Suprapubic skin (tissue), 4 donors: ENCODE measurements around the gene PSME3IP1. TPM values are rescaled to one million over a fixed set of nuclear protein-coding genes. Genes with fewer than 3 reads are reported as not detected.
"Not testable (repeated sequence)": the region's sequence is repeated elsewhere in the genome, so short reads cannot be mapped to it uniquely, and the experiment has no call there.

ENCODE experiments used
- DNase-seq, 2 donors: peaks; one replicate each; pipeline ENCODE4 v3.0.0-alpha.2; 2019; ENCODE audit warnings: low spot score in 2 of 2
- H3K27ac ChIP-seq: fragments of 200-600 bp; sonication (generic); one replicate; pipeline ENCODE4 v1.5.1; 2019
- H3K27me3 ChIP-seq: fragments of 200-600 bp; sonication (generic); one replicate; pipeline ENCODE4 v1.5.1; 2019
- H3K36me3 ChIP-seq: fragments of 200-600 bp; sonication (generic); one replicate; pipeline ENCODE4 v1.5.1; 2019
- H3K4me1 ChIP-seq: fragments of 200-600 bp; sonication (generic); one replicate; pipeline ENCODE4 v1.5.1; 2019
- H3K4me3 ChIP-seq: fragments of 200-600 bp; sonication (generic); one replicate; pipeline ENCODE4 v1.5.1; 2019; ENCODE audit warnings: mild to moderate bottlenecking
- H3K9me3 ChIP-seq: fragments of 200-600 bp; sonication (generic); one replicate; pipeline ENCODE4 v1.5.1; 2019
- CTCF ChIP-seq, 2 donors: fragments of 200-600 bp in 1 of 2; fragments of 450-650 bp in 1 of 2; sonication (generic) in 1 of 2; IDR thresholded peaks; one replicate each; pipeline ENCODE4 v1.5.1; 2016 to 2019; ENCODE audit warnings: antibody characterized with exemption in 2 of 2, mild to moderate bottlenecking in 1 of 2, moderate library complexity in 1 of 2
- EP300 ChIP-seq: sonication (generic); formaldehyde crosslinking; IDR thresholded peaks from one replicate; pipeline ENCODE4 v1.6.1; 2017; ENCODE audit warnings: antibody characterized with exemption
- POLR2A ChIP-seq, 2 donors: fragments of 450-650 bp; IDR thresholded peaks; one replicate each; pipeline ENCODE4 v1.6.1; 2017; ENCODE audit warnings: antibody characterized with exemption in 2 of 2, mild to moderate bottlenecking in 2 of 2, moderate library complexity in 2 of 2
- POLR2AphosphoS5 ChIP-seq, 3 donors: sonication (generic); formaldehyde crosslinking; IDR thresholded peaks; one replicate each; pipeline ENCODE4 v1.6.1; 2017; ENCODE audit warnings: antibody characterized with exemption in 3 of 3
- WGBS: methylation state at CpG from one replicate; pipeline ENCODE4 v1.1.5; 2018; 5-methylcytosine and 5-hydroxymethylcytosine counted together
- total RNA-seq, 4 donors: library from RNA; depleted of rRNA; stranded (reverse); fragments of >200 nt; gene quantifications; one replicate each; pipeline ENCODE4 v1.1.0, GENCODE V29; 2016

PSME3IP1 gene
- total RNA-seq, 4 donors from 2014 or later, result 47.1 to 109 (median 60.3) TPM

GRCh38 chr16:57110937-57111336 is 74.9 kb downstream of the PSME3IP1 start:
- 92% methylated on average over 4 of the region's 4 CpGs for WGBS
- Histone ChIP-seq H3K4me3 (no peak overlapping the region), H3K27me3 (no peaks in the 10 kb centered on the region)

GRCh38 chr16:57109259-57110105 is 76.4 kb downstream of the PSME3IP1 start:
- H3K9me3 ChIP-seq, H3K4me3 ChIP-seq, DNase-seq, H3K4me1 ChIP-seq, H3K27ac ChIP-seq, H3K27me3 ChIP-seq: not testable (repeated sequence)
- peaks cover 14% of the 10 kb centered on the region for H3K36me3 ChIP-seq
- WGBS, result 90% methylated on average over 10 of the region's 10 CpGs

More at GRCh38 chr16:57110937-57111336, 74.9 kb downstream of the PSME3IP1 start:
- no peak for DNase-seq
- TF ChIP-seq EP300 (no peak), POLR2A (IDR thresholded peaks at IDR 0.05) (no peak), CTCF (IDR thresholded peaks at IDR 0.05) (no peak), POLR2AphosphoS5 (IDR thresholded peaks at IDR 0.05) (no peak)
- peaks cover 15% of the 10 kb centered on the region for H3K36me3 ChIP-seq
- no peak overlapping the region for H3K27ac ChIP-seq
- peaks cover 3% of the 10 kb centered on the region for H3K4me1 ChIP-seq
- H3K9me3 ChIP-seq, result no peaks in the 10 kb centered on the region

GRCh38 chr16:57108432-57108831 is 77.4 kb downstream of the PSME3IP1 start:
- no peaks in the 10 kb centered on the region for H3K27me3 ChIP-seq
- no peak overlapping the region for H3K27ac ChIP-seq
- DNase-seq, result no peak
- no peak overlapping the region for H3K4me3 ChIP-seq
- 93% methylated on average over 1 of the region's 1 CpG for WGBS
- no peak for TF ChIP-seq CTCF (IDR thresholded peaks at IDR 0.05)
- no peak for TF ChIP-seq EP300
- TF ChIP-seq POLR2AphosphoS5 (IDR thresholded peaks at IDR 0.05), result no peak
- TF ChIP-seq POLR2A (IDR thresholded peaks at IDR 0.05), result no peak
- no peaks in the 10 kb centered on the region for H3K4me1 ChIP-seq
- peaks cover 3% of the 10 kb centered on the region for H3K36me3 ChIP-seq
- H3K9me3 ChIP-seq, result no peaks in the 10 kb centered on the region

DNA sequence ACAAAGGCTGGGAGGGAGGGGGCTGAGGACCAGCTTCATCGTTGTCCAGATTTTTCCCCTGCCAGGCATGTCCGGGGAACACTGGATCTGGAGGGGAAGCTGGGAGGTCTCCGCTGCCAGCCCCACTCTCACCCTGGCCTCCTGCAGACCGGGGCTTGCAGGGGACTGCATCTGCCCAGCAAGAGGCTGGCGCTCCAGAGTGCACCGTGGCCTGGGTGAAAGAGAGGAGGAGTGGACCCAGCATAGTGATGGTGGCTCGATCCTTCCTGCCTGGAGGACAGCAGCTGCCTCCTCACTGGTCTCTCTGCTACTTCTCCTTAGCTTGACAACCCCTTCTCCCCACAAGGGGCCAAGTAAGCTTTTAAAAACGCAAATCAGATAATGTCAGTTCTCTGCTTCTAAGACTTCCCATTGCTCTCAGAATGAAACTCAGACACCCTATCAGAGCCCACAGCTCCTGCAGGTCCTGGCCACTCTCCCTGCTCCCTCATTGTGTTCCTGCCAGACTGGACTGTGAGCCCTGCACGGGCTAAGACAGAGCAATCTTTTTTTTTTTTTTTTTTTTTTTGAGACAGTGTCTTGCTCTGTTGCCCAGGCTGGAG is 78.4 kb downstream of the PSME3IP1 start:
- Histone ChIP-seq H3K27ac (no peak overlapping the region), H3K36me3 (no peaks in the 10 kb centered on the region), H3K9me3 (no peaks in the 10 kb centered on the region), H3K4me3 (no peak overlapping the region), H3K27me3 (no peaks in the 10 kb centered on the region), H3K4me1 (no peaks in the 10 kb centered on the region)
- WGBS, result 82% methylated on average over 9 of the region's 9 CpGs
- no peak for DNase-seq
- TF ChIP-seq EP300 (no peak), POLR2AphosphoS5 (IDR thresholded peaks at IDR 0.05) (no peak), CTCF (IDR thresholded peaks at IDR 0.05) (no peak), POLR2A (IDR thresholded peaks at IDR 0.05) (no peak)

DNA sequence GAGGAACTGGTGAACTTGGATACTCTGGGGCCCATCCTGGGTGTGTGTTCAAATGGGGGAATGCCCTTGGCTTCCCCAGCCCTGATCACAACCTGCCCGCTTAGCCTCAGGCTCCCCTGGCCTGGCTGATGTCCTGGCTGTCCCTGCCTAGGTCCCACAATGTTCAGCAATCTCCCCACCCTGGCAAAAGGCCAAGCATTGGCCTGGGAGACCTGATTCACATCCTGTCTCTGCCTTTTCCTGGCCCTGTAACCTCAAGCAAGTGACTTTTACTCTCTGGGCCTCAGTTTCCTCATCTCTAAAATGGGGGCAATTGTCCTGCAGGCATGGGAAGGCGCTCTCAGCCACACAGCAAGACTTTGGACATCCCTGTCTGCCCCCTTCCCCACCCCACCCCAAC is 79.1 kb downstream of the PSME3IP1 start:
- H3K36me3 ChIP-seq, result no peaks in the 10 kb centered on the region
- no peak overlapping the region for H3K4me3 ChIP-seq
- H3K27ac ChIP-seq, result no peak overlapping the region
- H3K27me3 ChIP-seq, result no peaks in the 10 kb centered on the region
- WGBS, result 86% methylated on average over 2 of the region's 2 CpGs
- TF ChIP-seq CTCF (IDR thresholded peaks at IDR 0.05), result no peak
- TF ChIP-seq EP300, result no peak
- TF ChIP-seq POLR2AphosphoS5 (IDR thresholded peaks at IDR 0.05), result no peak
- TF ChIP-seq POLR2A (IDR thresholded peaks at IDR 0.05), result no peak
- H3K4me1 ChIP-seq, result no peaks in the 10 kb centered on the region
- no peak for DNase-seq
- no peaks in the 10 kb centered on the region for H3K9me3 ChIP-seq
